Small intestine (tissue), 7 donors: ENCODE measurements around the gene SYNDIG1L. TPM values are rescaled to one million over a fixed set of nuclear protein-coding genes. Genes with fewer than 3 reads are reported as not detected.
"Not testable (repeated sequence)": the region's sequence is repeated elsewhere in the genome, so short reads cannot be mapped to it uniquely, and the experiment has no call there.

ENCODE experiments used
- DNase-seq, 2 donors: peaks; one replicate each; pipeline versions ENCODE4 v3.0.0 to v3.0.0-alpha.2; 2013
- FAIRE-seq: peaks from 2 replicates; lab custom pipeline; 2012; peaks lifted over from hg19 to GRCh38; lab: Jason Lieb, UNC
- H3K27ac ChIP-seq, 3 donors: one replicate each; pipeline ENCODE4 v1.5.1; 2013; ENCODE audit warnings: low read length in 2 of 3, mild to moderate bottlenecking in 2 of 3, control low read depth in 1 of 3, inconsistent platforms in 1 of 3, low read depth in 1 of 3, moderate library complexity in 1 of 3
- H3K27me3 ChIP-seq, 3 donors: one replicate each; pipeline ENCODE4 v1.6.1; 2013; ENCODE audit warnings: low read length in 3 of 3, inconsistent platforms in 1 of 3; ENCODE audit not compliant: control insufficient read depth in 3 of 3, insufficient read depth in 3 of 3
- H3K36me3 ChIP-seq, 3 donors: one replicate each; pipeline ENCODE4 v1.6.1; 2013; ENCODE audit warnings: low read length in 3 of 3, inconsistent platforms in 1 of 3, low read depth in 1 of 3, mild to moderate bottlenecking in 1 of 3, moderate library complexity in 1 of 3; ENCODE audit not compliant: control insufficient read depth in 3 of 3, insufficient read depth in 2 of 3
- H3K4me1 ChIP-seq, 3 donors: one replicate each; pipeline ENCODE4 v1.6.1; 2013; ENCODE audit warnings: low read length in 2 of 3, inconsistent platforms in 1 of 3, low read depth in 1 of 3, mild to moderate bottlenecking in 1 of 3, moderate library complexity in 1 of 3; ENCODE audit not compliant: control insufficient read depth in 3 of 3, insufficient read depth in 2 of 3
- H3K4me3 ChIP-seq, 3 donors: one replicate each; pipeline ENCODE4 v1.5.1; 2013; ENCODE audit warnings: low read length in 3 of 3, control low read depth in 1 of 3, inconsistent platforms in 1 of 3, low read depth in 1 of 3, mild to moderate bottlenecking in 1 of 3, moderate library complexity in 1 of 3
- H3K9me3 ChIP-seq, 2 donors: one replicate each; pipeline ENCODE4 v1.6.1; 2013; ENCODE audit warnings: low read depth in 1 of 2, low read length in 1 of 2; ENCODE audit not compliant: control insufficient read depth in 2 of 2, insufficient read depth in 1 of 2
- WGBS, 3 donors: extraction: QIAGEN DNeasy Blood & Tissue Kit; methylation state at CpG; one replicate each; pipeline ENCODE4 v1.1.7; 2013; 5-methylcytosine and 5-hydroxymethylcytosine counted together
- polyA plus RNA-seq, 4 donors: library from polyadenylated mRNA; stranded (reverse) in 3 of 4; unstranded in 1 of 4; fragments of 200-250 nt in 3 of 4; fragments of 120-200 nt in 1 of 4; gene quantifications; one replicate each; pipeline versions ENCODE4 v1.2.1 to v1.2.3, GENCODE V29; 2013
- donor health status: healthy with polysubstance abuse.
- donor health status: control.
- donor health status: control.
- donor health status: Bipolar disorder and iron deficiency.
- donor health status: healthy.

The SYNDIG1L gene
- polyA plus RNA-seq, 4 donors: 0.06 to 3.0 TPM; not detected in 2

GRCh38 chr14:74395094-74395493, 30.9 kb downstream of the SYNDIG1L start:
- Histone ChIP-seq H3K27me3 (peaks cover 0 to 18% (median 11%) of the 10 kb centered on the region in 3 donors), H3K27ac (no peak overlapping the region), H3K4me1 (no peaks in the 10 kb centered on the region), H3K4me3 (no peak overlapping the region), H3K36me3 (no peaks in the 10 kb centered on the region), H3K9me3 (no peaks in the 10 kb centered on the region)
- FAIRE-seq: no peak
- no peak for DNase-seq
- 45 to 55% (median 53%) methylated on average over 4 of the region's 4 CpGs for WGBS, 3 donors

GRCh38 chr14:74394549-74394948, 31.5 kb downstream of the SYNDIG1L start:
- 42 to 59% (median 44%) methylated on average over 2 of the region's 2 CpGs for WGBS, 3 donors
- no peaks in the 10 kb centered on the region for H3K36me3 ChIP-seq

GRCh38 chr14:74392616-74393570, 33.1 kb downstream of the SYNDIG1L start:
- DNase-seq (no peak), FAIRE-seq (no peak)
- Histone ChIP-seq H3K36me3 (no peaks in the 10 kb centered on the region), H3K27me3 (peaks cover 0 to 12% (median 11%) of the 10 kb centered on the region in 3 donors), H3K4me3 (no peak overlapping the region), H3K4me1 (no peaks in the 10 kb centered on the region), H3K9me3 (no peaks in the 10 kb centered on the region), H3K27ac (no peak overlapping the region)
- 57 to 74% (median 68%) methylated on average over 16 of the region's 16 CpGs for WGBS, 3 donors

More at GRCh38 chr14:74394549-74394948, 31.5 kb downstream of the SYNDIG1L start:
- H3K9me3 ChIP-seq: no peaks in the 10 kb centered on the region
- H3K4me1 ChIP-seq: no peaks in the 10 kb centered on the region
- peaks cover 0 to 14% (median 11%) of the 10 kb centered on the region in 3 donors for H3K27me3 ChIP-seq
- FAIRE-seq (no peak), DNase-seq (no peak)
- H3K27ac ChIP-seq: no peak overlapping the region
- no peak overlapping the region for H3K4me3 ChIP-seq

GRCh38 chr14:74391479-74391878, 34.5 kb downstream of the SYNDIG1L start:
- H3K4me1 ChIP-seq: no peaks in the 10 kb centered on the region
- FAIRE-seq: no peak
- H3K36me3 ChIP-seq: no peaks in the 10 kb centered on the region
- no peak for DNase-seq
- whole genome bisulfite sequencing, 3 donors: 77 to 88% (median 79%) methylated on average over 3 of the region's 3 CpGs
- H3K4me3 ChIP-seq: no peak overlapping the region
- H3K27me3 ChIP-seq: peaks cover 0 to 12% (median 11%) of the 10 kb centered on the region in 3 donors
- no peaks in the 10 kb centered on the region for H3K9me3 ChIP-seq
- no peak overlapping the region for H3K27ac ChIP-seq

- peaks cover 0 to 11% (median 9%) of the 10 kb centered on the region in 3 donors for H3K27me3 ChIP-seq
- FAIRE-seq, H3K4me1 ChIP-seq, H3K9me3 ChIP-seq, H3K36me3 ChIP-seq, H3K27ac ChIP-seq, H3K4me3 ChIP-seq, DNase-seq: not testable (repeated sequence)
- WGBS, 3 donors: 93 to 97% (median 94%) methylated on average over 3 of the region's 3 CpGs
Observed at GRCh38 chr14:74390505-74390904, 35.5 kb downstream of the SYNDIG1L start.

GRCh38 chr14:74389980-74390379, 36.0 kb downstream of the SYNDIG1L start:
- no peaks in the 10 kb centered on the region for H3K9me3 ChIP-seq
- no peaks in the 10 kb centered on the region for H3K4me1 ChIP-seq
- H3K27me3 ChIP-seq: peaks cover 0 to 9% (median 6%) of the 10 kb centered on the region in 3 donors
- no peaks in the 10 kb centered on the region for H3K36me3 ChIP-seq
- H3K27ac ChIP-seq: no peak overlapping the region
- FAIRE-seq (no peak), DNase-seq (no peak)
- no peak overlapping the region for H3K4me3 ChIP-seq
- 31 to 72% (median 54%) methylated on average over 6 to 7 of the region's 7 CpGs for WGBS, 3 donors

- no peak for FAIRE-seq
- 88 to 92% (median 88%) methylated on average over 4 of the region's 4 CpGs for WGBS, 3 donors
Observed at GRCh38 chr14:74382231-74382630, 43.8 kb downstream of the SYNDIG1L start.

GRCh38 chr14:74381571-74381970, 44.4 kb downstream of the SYNDIG1L start:
- FAIRE-seq, H3K36me3 ChIP-seq, H3K4me3 ChIP-seq, H3K4me1 ChIP-seq, H3K27ac ChIP-seq, H3K9me3 ChIP-seq, DNase-seq, H3K27me3 ChIP-seq: not testable (repeated sequence)
- WGBS, 3 donors: 87 to 89% (median 88%) methylated on average over 9 to 10 of the region's 10 CpGs

More at GRCh38 chr14:74382231-74382630, 43.8 kb downstream of the SYNDIG1L start:
- DNase-seq: no peak
- no peaks in the 10 kb centered on the region for H3K9me3 ChIP-seq
- no peak overlapping the region for H3K4me3 ChIP-seq
- H3K4me1 ChIP-seq: no peaks in the 10 kb centered on the region
- no peaks in the 10 kb centered on the region for H3K27me3 ChIP-seq
- H3K27ac ChIP-seq: no peak overlapping the region
- no peaks in the 10 kb centered on the region for H3K36me3 ChIP-seq
